Motor neuron (in vitro differentiated cells): ENCODE results near the gene TFDP2. TPM values are rescaled to one million over a fixed set of nuclear protein-coding genes. Genes with fewer than 3 reads are reported as not detected.

ENCODE experiments used
- total RNA-seq, 8 experiments: library from RNA; unstranded; fragments of 300-600 nt; gene quantifications; 2 replicates each; pipeline versions ENCODE4 v1.2.3 to v1.2.4, GENCODE V29; 2022

The TFDP2 gene
- total RNA-seq, 8 experiments from 2014 or later: 25.7 to 69.0 (median 30.3) TPM

Other genes with a start within 250 kb of the TFDP2 start
- 10 to 100 TPM in 6 of 8 experiments, 1 to 10 TPM in 2; 4.8 to 13.4 (median 12.3) TPM for gene GK5, start 76.0 kb upstream of the TFDP2 start, total RNA-seq